Measurements from ENCODE around the gene SUPT7L.
"Not testable (repeated sequence)": the region's sequence is repeated elsewhere in the genome, so short reads cannot be mapped to it uniquely, and the experiment has no call there.

- not testable (repeated sequence) for TF ChIP-seq POLR2A, TAF1 (IDR thresholded peaks at IDR 0.05; ENCODE audit: low read depth, low read length)
Observed at GRCh38 chr2:27626323-27626722, 37.1 kb downstream of the SUPT7L start.

All from GM12891 (cell line).